ENCODE data around the gene POU6F2.

DNA sequence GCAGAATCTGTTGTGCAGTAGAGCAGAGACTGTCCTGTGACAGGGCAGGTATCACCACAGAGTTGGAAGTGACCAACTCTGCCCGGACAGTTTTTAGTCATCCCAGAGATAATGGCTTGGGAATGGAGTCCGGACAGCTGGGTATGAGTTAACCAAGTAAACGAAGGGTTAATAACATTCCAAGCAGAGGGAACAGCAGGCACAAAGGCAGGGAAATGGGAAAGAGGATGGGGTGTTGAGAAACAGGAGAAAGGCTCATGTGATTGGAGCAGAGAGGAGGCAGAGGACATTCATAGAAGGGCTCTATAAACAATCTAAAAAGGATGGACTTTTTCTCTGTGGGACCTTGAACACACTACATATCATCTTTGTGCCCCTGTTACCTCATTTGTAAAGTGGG is 456.3 kb downstream of the POU6F2 start:
- TF ChIP-seq, protein P1, sequence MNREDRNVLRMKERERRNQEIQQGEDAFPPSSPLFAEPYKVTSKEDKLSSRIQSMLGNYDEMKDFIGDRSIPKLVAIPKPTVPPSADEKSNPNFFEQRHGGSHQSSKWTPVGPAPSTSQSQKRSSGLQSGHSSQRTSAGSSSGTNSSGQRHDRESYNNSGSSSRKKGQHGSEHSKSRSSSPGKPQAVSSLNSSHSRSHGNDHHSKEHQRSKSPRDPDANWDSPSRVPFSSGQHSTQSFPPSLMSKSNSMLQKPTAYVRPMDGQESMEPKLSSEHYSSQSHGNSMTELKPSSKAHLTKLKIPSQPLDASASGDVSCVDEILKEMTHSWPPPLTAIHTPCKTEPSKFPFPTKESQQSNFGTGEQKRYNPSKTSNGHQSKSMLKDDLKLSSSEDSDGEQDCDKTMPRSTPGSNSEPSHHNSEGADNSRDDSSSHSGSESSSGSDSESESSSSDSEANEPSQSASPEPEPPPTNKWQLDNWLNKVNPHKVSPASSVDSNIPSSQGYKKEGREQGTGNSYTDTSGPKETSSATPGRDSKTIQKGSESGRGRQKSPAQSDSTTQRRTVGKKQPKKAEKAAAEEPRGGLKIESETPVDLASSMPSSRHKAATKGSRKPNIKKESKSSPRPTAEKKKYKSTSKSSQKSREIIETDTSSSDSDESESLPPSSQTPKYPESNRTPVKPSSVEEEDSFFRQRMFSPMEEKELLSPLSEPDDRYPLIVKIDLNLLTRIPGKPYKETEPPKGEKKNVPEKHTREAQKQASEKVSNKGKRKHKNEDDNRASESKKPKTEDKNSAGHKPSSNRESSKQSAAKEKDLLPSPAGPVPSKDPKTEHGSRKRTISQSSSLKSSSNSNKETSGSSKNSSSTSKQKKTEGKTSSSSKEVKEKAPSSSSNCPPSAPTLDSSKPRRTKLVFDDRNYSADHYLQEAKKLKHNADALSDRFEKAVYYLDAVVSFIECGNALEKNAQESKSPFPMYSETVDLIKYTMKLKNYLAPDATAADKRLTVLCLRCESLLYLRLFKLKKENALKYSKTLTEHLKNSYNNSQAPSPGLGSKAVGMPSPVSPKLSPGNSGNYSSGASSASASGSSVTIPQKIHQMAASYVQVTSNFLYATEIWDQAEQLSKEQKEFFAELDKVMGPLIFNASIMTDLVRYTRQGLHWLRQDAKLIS (CRISPR knock-in tag; IDR thresholded peaks at IDR 0.05; ENCODE audit: borderline replicate concordance), result no peak
- no peak for TF ChIP-seq ZBTB21 (CRISPR knock-in tag; IDR thresholded peaks at IDR 0.05; ENCODE audit: borderline replicate concordance)
- TF ChIP-seq, protein P2, sequence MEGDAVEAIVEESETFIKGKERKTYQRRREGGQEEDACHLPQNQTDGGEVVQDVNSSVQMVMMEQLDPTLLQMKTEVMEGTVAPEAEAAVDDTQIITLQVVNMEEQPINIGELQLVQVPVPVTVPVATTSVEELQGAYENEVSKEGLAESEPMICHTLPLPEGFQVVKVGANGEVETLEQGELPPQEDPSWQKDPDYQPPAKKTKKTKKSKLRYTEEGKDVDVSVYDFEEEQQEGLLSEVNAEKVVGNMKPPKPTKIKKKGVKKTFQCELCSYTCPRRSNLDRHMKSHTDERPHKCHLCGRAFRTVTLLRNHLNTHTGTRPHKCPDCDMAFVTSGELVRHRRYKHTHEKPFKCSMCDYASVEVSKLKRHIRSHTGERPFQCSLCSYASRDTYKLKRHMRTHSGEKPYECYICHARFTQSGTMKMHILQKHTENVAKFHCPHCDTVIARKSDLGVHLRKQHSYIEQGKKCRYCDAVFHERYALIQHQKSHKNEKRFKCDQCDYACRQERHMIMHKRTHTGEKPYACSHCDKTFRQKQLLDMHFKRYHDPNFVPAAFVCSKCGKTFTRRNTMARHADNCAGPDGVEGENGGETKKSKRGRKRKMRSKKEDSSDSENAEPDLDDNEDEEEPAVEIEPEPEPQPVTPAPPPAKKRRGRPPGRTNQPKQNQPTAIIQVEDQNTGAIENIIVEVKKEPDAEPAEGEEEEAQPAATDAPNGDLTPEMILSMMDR (IDR thresholded peaks at IDR 0.05), result no peak
- TF ChIP-seq, protein P3, sequence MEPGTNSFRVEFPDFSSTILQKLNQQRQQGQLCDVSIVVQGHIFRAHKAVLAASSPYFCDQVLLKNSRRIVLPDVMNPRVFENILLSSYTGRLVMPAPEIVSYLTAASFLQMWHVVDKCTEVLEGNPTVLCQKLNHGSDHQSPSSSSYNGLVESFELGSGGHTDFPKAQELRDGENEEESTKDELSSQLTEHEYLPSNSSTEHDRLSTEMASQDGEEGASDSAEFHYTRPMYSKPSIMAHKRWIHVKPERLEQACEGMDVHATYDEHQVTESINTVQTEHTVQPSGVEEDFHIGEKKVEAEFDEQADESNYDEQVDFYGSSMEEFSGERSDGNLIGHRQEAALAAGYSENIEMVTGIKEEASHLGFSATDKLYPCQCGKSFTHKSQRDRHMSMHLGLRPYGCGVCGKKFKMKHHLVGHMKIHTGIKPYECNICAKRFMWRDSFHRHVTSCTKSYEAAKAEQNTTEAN (CRISPR knock-in tag; IDR thresholded peaks at IDR 0.05), result no peak
- TF ChIP-seq, protein P4, sequence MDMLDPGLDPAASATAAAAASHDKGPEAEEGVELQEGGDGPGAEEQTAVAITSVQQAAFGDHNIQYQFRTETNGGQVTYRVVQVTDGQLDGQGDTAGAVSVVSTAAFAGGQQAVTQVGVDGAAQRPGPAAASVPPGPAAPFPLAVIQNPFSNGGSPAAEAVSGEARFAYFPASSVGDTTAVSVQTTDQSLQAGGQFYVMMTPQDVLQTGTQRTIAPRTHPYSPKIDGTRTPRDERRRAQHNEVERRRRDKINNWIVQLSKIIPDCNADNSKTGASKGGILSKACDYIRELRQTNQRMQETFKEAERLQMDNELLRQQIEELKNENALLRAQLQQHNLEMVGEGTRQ (CRISPR knock-in tag; IDR thresholded peaks at IDR 0.05), result no peak
- TF ChIP-seq CREM (CRISPR knock-in tag; IDR thresholded peaks at IDR 0.05), result no peak
- TF ChIP-seq ZNF121 (CRISPR knock-in tag; IDR thresholded peaks at IDR 0.05), result no peak
- TF ChIP-seq, protein P5, sequence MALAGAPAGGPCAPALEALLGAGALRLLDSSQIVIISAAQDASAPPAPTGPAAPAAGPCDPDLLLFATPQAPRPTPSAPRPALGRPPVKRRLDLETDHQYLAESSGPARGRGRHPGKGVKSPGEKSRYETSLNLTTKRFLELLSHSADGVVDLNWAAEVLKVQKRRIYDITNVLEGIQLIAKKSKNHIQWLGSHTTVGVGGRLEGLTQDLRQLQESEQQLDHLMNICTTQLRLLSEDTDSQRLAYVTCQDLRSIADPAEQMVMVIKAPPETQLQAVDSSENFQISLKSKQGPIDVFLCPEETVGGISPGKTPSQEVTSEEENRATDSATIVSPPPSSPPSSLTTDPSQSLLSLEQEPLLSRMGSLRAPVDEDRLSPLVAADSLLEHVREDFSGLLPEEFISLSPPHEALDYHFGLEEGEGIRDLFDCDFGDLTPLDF (CRISPR knock-in tag; IDR thresholded peaks at IDR 0.05), result no peak
- TF ChIP-seq, protein P6, sequence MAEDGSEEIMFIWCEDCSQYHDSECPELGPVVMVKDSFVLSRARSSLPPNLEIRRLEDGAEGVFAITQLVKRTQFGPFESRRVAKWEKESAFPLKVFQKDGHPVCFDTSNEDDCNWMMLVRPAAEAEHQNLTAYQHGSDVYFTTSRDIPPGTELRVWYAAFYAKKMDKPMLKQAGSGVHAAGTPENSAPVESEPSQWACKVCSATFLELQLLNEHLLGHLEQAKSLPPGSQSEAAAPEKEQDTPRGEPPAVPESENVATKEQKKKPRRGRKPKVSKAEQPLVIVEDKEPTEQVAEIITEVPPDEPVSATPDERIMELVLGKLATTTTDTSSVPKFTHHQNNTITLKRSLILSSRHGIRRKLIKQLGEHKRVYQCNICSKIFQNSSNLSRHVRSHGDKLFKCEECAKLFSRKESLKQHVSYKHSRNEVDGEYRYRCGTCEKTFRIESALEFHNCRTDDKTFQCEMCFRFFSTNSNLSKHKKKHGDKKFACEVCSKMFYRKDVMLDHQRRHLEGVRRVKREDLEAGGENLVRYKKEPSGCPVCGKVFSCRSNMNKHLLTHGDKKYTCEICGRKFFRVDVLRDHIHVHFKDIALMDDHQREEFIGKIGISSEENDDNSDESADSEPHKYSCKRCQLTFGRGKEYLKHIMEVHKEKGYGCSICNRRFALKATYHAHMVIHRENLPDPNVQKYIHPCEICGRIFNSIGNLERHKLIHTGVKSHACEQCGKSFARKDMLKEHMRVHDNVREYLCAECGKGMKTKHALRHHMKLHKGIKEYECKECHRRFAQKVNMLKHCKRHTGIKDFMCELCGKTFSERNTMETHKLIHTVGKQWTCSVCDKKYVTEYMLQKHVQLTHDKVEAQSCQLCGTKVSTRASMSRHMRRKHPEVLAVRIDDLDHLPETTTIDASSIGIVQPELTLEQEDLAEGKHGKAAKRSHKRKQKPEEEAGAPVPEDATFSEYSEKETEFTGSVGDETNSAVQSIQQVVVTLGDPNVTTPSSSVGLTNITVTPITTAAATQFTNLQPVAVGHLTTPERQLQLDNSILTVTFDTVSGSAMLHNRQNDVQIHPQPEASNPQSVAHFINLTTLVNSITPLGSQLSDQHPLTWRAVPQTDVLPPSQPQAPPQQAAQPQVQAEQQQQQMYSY (CRISPR knock-in tag; IDR thresholded peaks at IDR 0.05), result no peak
- TF ChIP-seq ZNF416 (CRISPR knock-in tag; IDR thresholded peaks at IDR 0.05), result no peak
- no peak for TF ChIP-seq JUN (CRISPR knock-in tag; IDR thresholded peaks at IDR 0.05)
- no peak for TF ChIP-seq MXD4 (CRISPR knock-in tag; IDR thresholded peaks at IDR 0.05; ENCODE audit: borderline replicate concordance)
- TF ChIP-seq ZNF263 (CRISPR knock-in tag; IDR thresholded peaks at IDR 0.05; ENCODE audit: low read depth), result no peak
